HL-60 (cell line): ENCODE results near the gene RYR3.

ENCODE experiments used
- GABPA ChIP-seq: IDR thresholded peaks from 2 replicates; pipeline ENCODE4 v1.6.1; 2012; ENCODE audit warnings: low read depth
- POLR2AphosphoS5 ChIP-seq: IDR thresholded peaks from 2 replicates; pipeline ENCODE4 v1.6.1; 2012; ENCODE audit warnings: low read depth
- SPI1 ChIP-seq: IDR thresholded peaks from 2 replicates; pipeline ENCODE4 v1.6.1; 2012; ENCODE audit warnings: low read depth, mild to moderate bottlenecking, borderline replicate concordance
- TF ChIP-seq, protein P1 (sequence below): IDR thresholded peaks from one replicate; pipeline ENCODE4 v1.5.1; 2011; ENCODE audit warnings: low read length, control low read depth, inconsistent platforms; ENCODE audit not compliant: insufficient read depth

DNA sequence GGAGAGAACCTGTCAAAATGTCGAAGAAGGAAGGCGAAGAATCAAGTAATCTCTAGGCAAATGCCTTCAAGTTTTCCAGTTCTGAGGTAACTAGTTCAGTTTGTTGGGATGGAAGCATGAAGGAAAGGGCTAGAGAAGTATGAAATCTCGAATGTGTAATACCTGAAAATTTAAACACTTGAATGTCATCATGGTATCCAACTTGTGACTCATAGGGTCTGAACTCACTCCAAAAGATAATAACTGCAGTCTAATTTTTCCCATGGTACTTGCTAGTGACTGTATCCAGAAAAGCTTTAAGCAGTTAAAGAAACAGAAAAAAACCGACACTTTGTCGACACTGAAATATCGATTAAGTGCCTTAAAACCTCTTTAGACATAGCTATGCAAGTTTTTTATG is 554.6 kb downstream of the RYR3 start:
- TF ChIP-seq, protein P1, sequence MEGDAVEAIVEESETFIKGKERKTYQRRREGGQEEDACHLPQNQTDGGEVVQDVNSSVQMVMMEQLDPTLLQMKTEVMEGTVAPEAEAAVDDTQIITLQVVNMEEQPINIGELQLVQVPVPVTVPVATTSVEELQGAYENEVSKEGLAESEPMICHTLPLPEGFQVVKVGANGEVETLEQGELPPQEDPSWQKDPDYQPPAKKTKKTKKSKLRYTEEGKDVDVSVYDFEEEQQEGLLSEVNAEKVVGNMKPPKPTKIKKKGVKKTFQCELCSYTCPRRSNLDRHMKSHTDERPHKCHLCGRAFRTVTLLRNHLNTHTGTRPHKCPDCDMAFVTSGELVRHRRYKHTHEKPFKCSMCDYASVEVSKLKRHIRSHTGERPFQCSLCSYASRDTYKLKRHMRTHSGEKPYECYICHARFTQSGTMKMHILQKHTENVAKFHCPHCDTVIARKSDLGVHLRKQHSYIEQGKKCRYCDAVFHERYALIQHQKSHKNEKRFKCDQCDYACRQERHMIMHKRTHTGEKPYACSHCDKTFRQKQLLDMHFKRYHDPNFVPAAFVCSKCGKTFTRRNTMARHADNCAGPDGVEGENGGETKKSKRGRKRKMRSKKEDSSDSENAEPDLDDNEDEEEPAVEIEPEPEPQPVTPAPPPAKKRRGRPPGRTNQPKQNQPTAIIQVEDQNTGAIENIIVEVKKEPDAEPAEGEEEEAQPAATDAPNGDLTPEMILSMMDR = no peak
- TF ChIP-seq SPI1 (no peak), GABPA (no peak), POLR2AphosphoS5 (no peak)
